Suprapubic skin (tissue), 4 donors: Measurements from ENCODE around the gene PRELP. TPM values are rescaled to one million over a fixed set of nuclear protein-coding genes. Genes with fewer than 3 reads are reported as not detected.

ENCODE experiments used
- DNase-seq, 2 donors: peaks; one replicate each; pipeline ENCODE4 v3.0.0-alpha.2; 2019; ENCODE audit warnings: low spot score in 2 of 2
- H3K27ac ChIP-seq: fragments of 200-600 bp; sonication (generic); one replicate; pipeline ENCODE4 v1.5.1; 2019
- H3K27me3 ChIP-seq: fragments of 200-600 bp; sonication (generic); one replicate; pipeline ENCODE4 v1.5.1; 2019
- H3K36me3 ChIP-seq: fragments of 200-600 bp; sonication (generic); one replicate; pipeline ENCODE4 v1.5.1; 2019
- H3K4me1 ChIP-seq: fragments of 200-600 bp; sonication (generic); one replicate; pipeline ENCODE4 v1.5.1; 2019
- H3K4me3 ChIP-seq: fragments of 200-600 bp; sonication (generic); one replicate; pipeline ENCODE4 v1.5.1; 2019; ENCODE audit warnings: mild to moderate bottlenecking
- H3K9me3 ChIP-seq: fragments of 200-600 bp; sonication (generic); one replicate; pipeline ENCODE4 v1.5.1; 2019
- EP300 ChIP-seq: sonication (generic); formaldehyde crosslinking; IDR thresholded peaks from one replicate; pipeline ENCODE4 v1.6.1; 2017; ENCODE audit warnings: antibody characterized with exemption
- POLR2A ChIP-seq, 2 donors: fragments of 450-650 bp; IDR thresholded peaks; one replicate each; pipeline ENCODE4 v1.6.1; 2017; ENCODE audit warnings: antibody characterized with exemption in 2 of 2, mild to moderate bottlenecking in 2 of 2, moderate library complexity in 2 of 2
- POLR2AphosphoS5 ChIP-seq, 3 donors: sonication (generic); formaldehyde crosslinking; IDR thresholded peaks; one replicate each; pipeline ENCODE4 v1.6.1; 2017; ENCODE audit warnings: antibody characterized with exemption in 3 of 3
- WGBS: methylation state at CpG from one replicate; pipeline ENCODE4 v1.1.5; 2018; 5-methylcytosine and 5-hydroxymethylcytosine counted together
- total RNA-seq, 4 donors: library from RNA; depleted of rRNA; stranded (reverse); fragments of >200 nt; gene quantifications; one replicate each; pipeline ENCODE4 v1.1.0, GENCODE V29; 2016
- TF ChIP-seq, protein P1 (sequence below), 2 donors: fragments of 200-600 bp in 1 of 2; fragments of 450-650 bp in 1 of 2; sonication (generic) in 1 of 2; IDR thresholded peaks; one replicate each; pipeline ENCODE4 v1.5.1; 2016 to 2019; ENCODE audit warnings: antibody characterized with exemption in 2 of 2, mild to moderate bottlenecking in 1 of 2, moderate library complexity in 1 of 2

The PRELP gene
- total RNA-seq, 4 donors from 2014 or later: 6.4 to 34.7 (median 18.0) TPM

DNA sequence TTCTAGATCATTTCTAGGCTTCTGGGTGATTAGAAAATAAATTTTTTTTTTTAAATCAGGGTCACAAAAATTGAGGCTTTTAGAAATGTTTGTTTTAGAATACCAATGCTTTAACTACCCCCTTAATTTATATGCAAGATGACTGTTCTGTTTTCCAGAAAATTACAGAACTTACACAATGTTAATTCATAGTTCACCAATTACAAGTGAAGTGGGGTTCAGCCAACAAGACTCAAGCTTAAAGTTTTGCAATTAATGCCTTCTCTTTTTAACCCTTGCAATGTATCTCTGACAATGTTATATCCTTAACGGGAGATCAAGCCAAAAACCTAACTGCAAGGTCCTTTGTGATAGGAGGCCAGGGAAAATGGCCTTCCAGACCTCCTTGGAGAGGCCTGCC, 5.6 kb downstream of the PRELP start:
- Histone ChIP-seq H3K4me3 (no peak overlapping the region), H3K27ac (no peak overlapping the region), H3K9me3 (no peaks in the 10 kb centered on the region), H3K36me3 (no peaks in the 10 kb centered on the region), H3K4me1 (peaks cover 27% of the 10 kb centered on the region), H3K27me3 (no peaks in the 10 kb centered on the region)
- no peak for DNase-seq
- WGBS: 48% methylated on average over 1 of the region's 1 CpG
- TF ChIP-seq POLR2A (IDR thresholded peaks at IDR 0.05) (no peak), POLR2AphosphoS5 (IDR thresholded peaks at IDR 0.05) (no peak), EP300 (no peak)
- TF ChIP-seq, protein P1, sequence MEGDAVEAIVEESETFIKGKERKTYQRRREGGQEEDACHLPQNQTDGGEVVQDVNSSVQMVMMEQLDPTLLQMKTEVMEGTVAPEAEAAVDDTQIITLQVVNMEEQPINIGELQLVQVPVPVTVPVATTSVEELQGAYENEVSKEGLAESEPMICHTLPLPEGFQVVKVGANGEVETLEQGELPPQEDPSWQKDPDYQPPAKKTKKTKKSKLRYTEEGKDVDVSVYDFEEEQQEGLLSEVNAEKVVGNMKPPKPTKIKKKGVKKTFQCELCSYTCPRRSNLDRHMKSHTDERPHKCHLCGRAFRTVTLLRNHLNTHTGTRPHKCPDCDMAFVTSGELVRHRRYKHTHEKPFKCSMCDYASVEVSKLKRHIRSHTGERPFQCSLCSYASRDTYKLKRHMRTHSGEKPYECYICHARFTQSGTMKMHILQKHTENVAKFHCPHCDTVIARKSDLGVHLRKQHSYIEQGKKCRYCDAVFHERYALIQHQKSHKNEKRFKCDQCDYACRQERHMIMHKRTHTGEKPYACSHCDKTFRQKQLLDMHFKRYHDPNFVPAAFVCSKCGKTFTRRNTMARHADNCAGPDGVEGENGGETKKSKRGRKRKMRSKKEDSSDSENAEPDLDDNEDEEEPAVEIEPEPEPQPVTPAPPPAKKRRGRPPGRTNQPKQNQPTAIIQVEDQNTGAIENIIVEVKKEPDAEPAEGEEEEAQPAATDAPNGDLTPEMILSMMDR (IDR thresholded peaks at IDR 0.05): no peak

DNA sequence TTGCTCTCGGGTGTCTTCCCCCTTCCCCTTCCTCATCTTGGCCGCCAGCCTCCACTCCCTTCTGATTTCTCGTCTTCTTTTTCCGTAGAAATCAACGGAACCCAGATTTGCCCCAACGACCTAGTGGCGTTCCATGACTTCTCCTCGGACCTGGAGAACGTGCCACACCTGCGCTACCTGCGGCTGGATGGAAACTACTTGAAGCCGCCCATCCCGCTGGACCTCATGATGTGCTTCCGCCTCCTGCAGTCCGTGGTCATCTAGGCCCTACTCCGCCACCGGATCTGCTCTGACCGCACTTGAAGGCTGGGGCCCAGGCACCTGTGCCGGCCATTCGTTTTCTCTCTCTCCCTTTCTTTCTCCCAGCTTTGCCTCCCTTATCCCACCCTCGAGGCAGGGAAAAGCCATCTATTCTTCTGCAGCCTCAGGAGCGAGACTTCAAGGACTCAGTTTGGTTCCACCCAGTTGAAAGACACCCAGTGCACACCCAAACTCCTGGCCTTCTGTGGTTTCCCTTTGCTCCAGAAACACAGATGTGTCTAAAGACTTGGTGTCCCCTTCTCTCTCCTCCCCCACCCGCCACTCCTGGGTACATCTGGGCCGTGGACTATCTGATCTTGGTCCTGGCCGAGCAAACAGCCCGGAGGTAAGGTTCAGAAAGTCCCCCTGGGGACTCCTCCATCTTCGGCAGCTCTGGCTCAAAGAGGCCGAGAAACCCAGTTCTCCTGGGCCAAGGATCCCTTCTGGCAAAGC, 11.2 kb downstream of the PRELP start:
- no peak for DNase-seq
- WGBS: 84% methylated on average over 25 of the region's 28 CpGs
- TF ChIP-seq POLR2AphosphoS5 (IDR thresholded peaks at IDR 0.05) (no peak), EP300 (no peak), POLR2A (IDR thresholded peaks at IDR 0.05) (no peak)
- TF ChIP-seq, protein P1 (IDR thresholded peaks at IDR 0.05): no peak
- no peaks in the 10 kb centered on the region for H3K36me3 ChIP-seq
- peak overlapping the region; percentile 57 for H3K27ac ChIP-seq
- H3K4me3 ChIP-seq: peak overlapping the region; percentile 32
- H3K27me3 ChIP-seq: no peaks in the 10 kb centered on the region
- H3K4me1 ChIP-seq: peaks cover 20% of the 10 kb centered on the region
- no peaks in the 10 kb centered on the region for H3K9me3 ChIP-seq

DNA sequence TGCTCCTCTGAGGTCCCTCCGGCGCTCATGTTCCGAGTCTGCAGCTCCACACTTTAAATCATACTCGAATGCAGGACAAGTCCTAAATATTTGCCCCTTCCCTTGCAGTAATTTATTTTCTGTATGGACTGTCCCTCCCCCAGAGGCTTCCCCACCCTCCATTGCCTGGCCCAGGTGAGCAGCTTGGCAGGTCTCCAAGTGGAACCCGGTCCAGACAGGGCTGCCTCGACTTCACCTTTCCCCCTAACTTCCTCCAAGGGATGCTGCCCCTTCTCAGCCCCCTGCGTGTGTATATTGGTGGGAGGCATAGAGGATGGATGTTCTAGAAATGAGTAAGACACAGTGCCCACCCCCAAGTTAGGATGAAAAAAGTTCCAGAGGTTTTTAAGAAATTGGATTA, 12.9 kb downstream of the PRELP start:
- Histone ChIP-seq H3K9me3 (no peaks in the 10 kb centered on the region), H3K36me3 (no peaks in the 10 kb centered on the region), H3K4me3 (no peak overlapping the region), H3K27ac (no peak overlapping the region), H3K27me3 (no peaks in the 10 kb centered on the region), H3K4me1 (peaks cover 19% of the 10 kb centered on the region)
- WGBS: 72% methylated on average over 7 of the region's 7 CpGs
- no peak for DNase-seq
- TF ChIP-seq, protein P1 (IDR thresholded peaks at IDR 0.05): no peak
- TF ChIP-seq POLR2AphosphoS5 (IDR thresholded peaks at IDR 0.05) (no peak), EP300 (no peak), POLR2A (IDR thresholded peaks at IDR 0.05) (no peak)

DNA sequence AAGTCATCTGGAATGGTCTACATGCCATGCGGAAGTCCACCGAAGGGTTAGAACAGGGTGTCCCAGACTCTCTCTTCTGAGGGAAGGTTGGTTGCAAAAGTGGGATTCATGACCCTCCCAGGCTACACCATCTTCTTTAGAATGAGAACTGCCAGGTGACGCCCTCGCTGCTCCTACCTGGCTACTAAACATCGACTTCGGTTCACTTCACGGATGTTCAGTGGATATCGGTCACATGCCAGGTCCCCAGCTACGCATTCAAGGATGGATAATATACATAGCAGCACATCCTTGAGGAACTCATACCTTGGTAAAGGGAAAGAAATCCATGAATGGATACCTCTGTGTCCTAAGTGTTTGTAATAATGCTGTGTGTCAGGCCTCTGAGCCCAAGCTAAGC, 15.0 kb downstream of the PRELP start:
- no peak overlapping the region for H3K27ac ChIP-seq
- H3K9me3 ChIP-seq: no peaks in the 10 kb centered on the region
- WGBS: 96% methylated on average over 9 of the region's 9 CpGs
- H3K36me3 ChIP-seq: no peaks in the 10 kb centered on the region
- H3K4me3 ChIP-seq: no peak overlapping the region
- peaks cover 19% of the 10 kb centered on the region for H3K4me1 ChIP-seq
- no peaks in the 10 kb centered on the region for H3K27me3 ChIP-seq
- TF ChIP-seq EP300: no peak
- no peak for TF ChIP-seq POLR2AphosphoS5 (IDR thresholded peaks at IDR 0.05)
- TF ChIP-seq, protein P1 (IDR thresholded peaks at IDR 0.05): no peak
- TF ChIP-seq POLR2A (IDR thresholded peaks at IDR 0.05): no peak
- no peak for DNase-seq

DNA sequence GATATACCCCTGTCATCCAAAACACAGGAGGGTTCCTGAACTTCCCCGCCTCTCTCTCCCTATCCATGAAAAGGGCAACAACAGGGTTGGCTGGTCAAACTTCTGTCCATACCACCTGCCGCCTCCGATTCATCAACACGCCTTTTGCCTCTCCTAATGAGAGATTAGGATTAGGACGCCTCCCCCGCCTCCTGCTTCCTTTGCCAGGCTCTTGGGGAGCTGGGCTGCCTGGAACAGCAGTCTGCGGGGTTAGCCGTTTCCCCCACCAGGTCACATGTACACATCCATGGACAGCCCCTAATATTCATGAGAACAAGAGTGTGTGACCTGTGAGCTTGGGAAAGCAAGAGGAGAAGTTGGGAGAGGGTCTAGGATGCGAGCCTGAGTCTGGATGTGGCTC, 16.1 kb downstream of the PRELP start:
- Histone ChIP-seq H3K36me3 (no peaks in the 10 kb centered on the region), H3K4me1 (peaks cover 17% of the 10 kb centered on the region), H3K27ac (no peak overlapping the region), H3K27me3 (no peaks in the 10 kb centered on the region), H3K4me3 (no peak overlapping the region), H3K9me3 (no peaks in the 10 kb centered on the region)
- TF ChIP-seq EP300: no peak
- no peak for TF ChIP-seq POLR2A (IDR thresholded peaks at IDR 0.05)
- no peak for TF ChIP-seq POLR2AphosphoS5 (IDR thresholded peaks at IDR 0.05)
- TF ChIP-seq, protein P1 (IDR thresholded peaks at IDR 0.05): no peak
- 82% methylated on average over 7 of the region's 9 CpGs for WGBS
- no peak for DNase-seq
